Activated CD8-positive, alpha-beta memory T cell treated with anti-CD3 and anti-CD28 coated beads, Interleukin-2, amount 50 U/mL, for 48 hours (primary cell): ENCODE results near the gene OR7A10.

Experiments used
- DNase-seq: peaks from one replicate; pipeline ENCODE4 v3.0.0-alpha.2; 2020

Gene OR7A10

DNA sequence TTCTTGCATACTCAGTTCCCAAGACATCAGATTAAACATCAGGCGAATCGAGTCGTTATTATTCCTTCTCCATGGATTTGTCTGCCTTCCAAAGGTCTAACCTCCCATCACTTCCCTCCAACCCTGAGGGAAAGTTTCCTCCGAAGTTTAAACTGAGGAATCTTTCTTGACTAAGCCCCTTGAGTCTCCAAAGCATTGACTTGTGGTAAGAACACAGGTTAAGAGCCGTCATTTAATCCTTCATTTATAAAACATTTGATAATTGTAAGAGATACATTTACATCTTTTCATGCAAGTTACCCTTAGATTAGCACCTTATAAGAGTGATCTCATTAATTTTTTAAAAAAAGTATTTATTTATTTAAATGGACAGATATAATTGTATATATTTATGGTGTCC, at the start of gene OR7A10:
TSS of gene OR7A10 (minus strand) at position 101 of the 400 bp plus-strand sequence. CDS start 7,045 bp downstream, outside the sequence.
- no peak for DNase-seq

DNA sequence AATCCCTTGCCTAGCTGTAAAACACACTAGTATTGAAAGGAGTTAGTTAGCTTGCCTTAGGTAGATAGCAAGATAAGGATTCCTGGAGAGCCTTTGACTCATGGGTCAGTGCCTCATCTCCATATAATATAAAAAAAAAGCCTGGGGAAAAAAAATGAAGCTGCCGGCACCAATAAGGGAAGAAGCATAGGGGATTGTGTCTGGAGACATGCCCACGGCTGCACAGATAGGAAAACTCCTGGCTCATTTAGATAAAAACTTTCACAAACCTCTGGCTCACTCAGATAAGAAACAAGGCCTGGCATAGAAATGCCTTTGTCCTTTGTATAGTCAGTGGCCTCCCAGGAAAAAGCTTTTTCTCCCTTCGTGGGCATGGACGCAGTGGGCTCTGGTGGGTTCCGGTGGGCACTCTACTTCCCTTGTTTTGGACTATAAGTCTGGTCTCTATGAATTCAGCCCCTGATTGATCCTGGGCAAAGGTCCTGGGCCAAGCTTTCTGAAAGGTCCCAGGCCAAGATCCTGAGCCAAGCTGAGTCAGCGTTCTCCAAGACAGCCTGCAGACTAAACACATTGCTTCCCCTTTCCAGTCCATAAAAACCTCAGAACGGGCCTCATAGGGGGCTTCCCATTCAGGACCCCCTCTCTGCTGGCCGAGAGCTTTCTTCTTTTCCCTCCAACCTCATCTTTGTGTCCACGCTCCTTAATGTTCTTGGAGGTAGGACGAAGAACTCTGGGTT, 42.1 kb upstream of the OR7A10 start:
- no peak for DNase-seq

DNA sequence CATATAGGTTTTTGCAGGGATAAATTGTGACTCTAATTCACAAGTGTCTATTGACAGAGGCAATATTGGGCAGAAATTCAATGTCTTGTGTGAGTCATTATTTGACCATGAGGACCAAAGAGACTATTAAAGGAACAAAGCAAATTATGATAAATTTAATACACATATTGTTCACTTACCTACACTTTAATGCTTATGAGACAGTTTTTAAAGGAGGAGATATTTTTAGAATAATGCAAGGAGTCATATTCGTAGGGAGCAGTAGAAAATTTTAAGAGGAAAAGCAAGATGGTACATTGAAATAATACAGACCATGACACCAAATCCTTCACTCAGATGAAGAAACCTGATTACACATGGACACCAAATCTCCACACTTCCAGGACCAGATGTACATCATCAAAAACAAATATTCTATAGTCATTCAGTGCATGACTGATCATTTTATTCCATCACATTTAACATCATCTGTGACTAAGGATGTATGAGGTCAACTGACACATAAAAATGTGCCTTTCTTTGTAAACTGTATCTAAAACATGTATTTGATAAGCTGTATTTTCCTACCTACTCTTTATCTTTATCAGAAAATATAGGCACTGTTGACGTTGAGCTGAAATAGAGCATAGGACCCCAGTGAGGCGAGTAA, 41.4 kb upstream of the OR7A10 start:
- DNase-seq: no peak

GRCh38 chr19:14886032-14886431, 37.3 kb upstream of the OR7A10 start, which contains the start of gene OR7A17:
OR7A17 (minus strand) TSS chr19:14886132; CDS start chr19:14881355, 4,777 bp downstream.
- no peak for DNase-seq

DNA sequence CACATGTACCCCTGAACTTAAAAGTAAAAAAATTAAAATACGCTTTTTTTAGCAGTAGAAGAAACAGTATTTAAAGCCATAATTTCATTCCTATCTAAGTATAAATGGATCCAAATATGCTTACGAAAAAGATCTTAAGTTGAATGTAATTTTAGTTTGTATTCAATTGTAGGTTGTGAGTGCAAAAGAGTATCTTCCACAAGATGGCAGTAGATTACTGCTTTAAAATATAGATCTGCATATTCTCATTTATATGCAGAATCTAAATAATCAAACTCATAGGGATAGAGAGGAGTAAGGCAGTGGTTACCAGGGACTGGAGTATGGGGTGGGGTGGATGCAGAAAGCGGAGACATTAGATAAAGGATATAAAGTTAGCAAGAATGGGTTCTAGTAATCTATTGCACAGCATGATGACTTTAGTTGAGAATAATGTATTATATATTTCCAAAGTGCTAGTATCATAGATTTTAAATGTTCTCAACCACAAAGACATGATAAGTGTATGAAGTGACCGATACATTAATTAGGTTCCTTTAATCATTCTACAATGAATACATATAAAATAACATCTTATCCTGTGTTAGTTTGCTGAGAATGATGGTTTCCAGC, 23.0 kb upstream of the OR7A10 start:
- DNase-seq: no peak

GRCh38 chr19:14868497-14868896, 19.8 kb upstream of the OR7A10 start:
- DNase-seq: no peak

DNA sequence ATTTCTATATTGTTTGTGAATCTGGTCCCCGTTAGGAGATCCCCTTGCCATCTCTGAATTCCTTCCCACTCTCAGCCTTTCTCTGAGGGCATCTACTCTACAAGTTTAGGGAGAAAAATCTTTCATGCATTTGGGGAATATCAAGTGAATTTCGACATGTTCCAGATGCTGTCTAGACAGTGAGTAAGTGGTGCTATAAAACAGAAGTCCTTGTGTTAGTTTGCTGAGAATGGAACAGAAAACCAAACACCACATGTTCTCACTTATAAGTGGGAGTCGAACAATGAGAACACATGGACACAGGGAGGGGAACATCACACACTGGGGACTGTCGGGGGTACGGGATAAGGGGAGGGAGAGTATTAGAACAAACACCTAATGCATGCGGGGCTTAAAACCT, 5.1 kb downstream of the OR7A10 start:
- no peak for DNase-seq

GRCh38 chr19:14843169-14843568, 5.6 kb downstream of the OR7A10 start:
- DNase-seq: no peak

DNA sequence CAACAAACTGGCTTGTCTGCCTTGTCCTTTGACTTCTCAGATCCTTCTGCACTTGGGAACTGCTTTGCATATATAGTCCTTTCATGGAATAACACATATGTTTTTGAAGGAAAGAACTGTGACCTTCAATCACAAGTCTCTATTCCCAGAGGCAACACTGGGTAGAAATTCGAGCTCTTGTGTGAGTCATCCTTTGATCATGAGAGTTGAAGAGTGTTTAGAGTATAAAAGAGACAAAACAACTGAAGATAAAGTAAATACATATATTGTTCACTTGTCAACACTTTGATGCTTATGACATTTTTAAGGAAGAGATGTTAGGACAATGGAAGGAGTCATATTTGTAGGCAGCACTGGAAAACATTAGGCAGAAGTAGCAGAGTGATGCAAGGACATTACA, 8.5 kb downstream of the OR7A10 start:
- DNase-seq: no peak

- DNase-seq: no peak
These were observed 11.3 kb downstream of the OR7A10 start for GRCh38 chr19:14837391-14837790.

- DNase-seq: no peak
These were observed 13.7 kb downstream of the OR7A10 start, which contains the start of the genes OR7A5 and OR7C1 for GRCh38 chr19:14835011-14835410. OR7A5 (minus strand) TSS chr19:14835185; CDS start chr19:14828241, 6,944 bp downstream. OR7C1 (minus strand) TSS chr19:14835185; CDS start chr19:14800136, 35,049 bp downstream.

DNA sequence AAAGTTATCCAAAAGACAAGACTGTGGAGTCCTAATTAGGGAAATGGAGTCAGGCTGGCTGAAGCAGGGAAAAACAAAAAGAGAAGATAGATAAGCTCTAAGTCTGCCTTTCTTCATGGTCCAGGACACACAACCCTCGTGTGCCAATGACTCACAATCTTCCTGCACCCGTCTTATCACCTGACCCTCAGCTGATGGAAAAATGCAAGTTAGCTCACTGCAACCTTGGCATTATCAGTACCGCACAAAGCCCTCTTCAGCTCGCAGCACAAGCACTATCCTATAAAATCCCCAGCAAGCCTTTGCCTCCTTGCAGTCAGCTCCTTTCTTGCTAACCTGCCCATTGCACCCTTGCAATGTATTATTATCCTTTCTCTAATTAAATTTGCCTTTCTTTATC, 18.0 kb downstream of the OR7A10 start:
- DNase-seq: no peak

- DNase-seq: no peak
These were observed 22.7 kb downstream of the OR7A10 start for GRCh38 chr19:14826006-14826405.

DNA sequence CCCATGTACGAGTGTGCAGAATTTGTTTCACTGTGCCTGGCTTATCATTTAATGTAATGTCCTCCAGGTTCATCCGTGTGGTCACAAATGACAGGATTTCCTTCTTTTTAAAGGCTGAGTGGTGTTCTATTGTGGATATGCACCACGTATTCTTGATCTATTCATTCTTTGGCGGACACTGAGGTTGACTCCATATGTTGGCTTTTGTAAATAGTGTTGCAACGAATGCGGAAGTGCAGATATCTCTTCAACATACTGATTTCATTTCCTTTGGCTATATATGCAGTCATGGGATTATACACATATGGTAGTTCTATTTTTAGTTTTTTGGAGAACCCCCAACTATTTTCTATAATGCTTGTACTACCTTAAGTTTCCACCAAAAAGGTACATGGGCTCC, 26.8 kb downstream of the OR7A10 start:
- DNase-seq: no peak

- DNase-seq: no peak
These were observed 30.1 kb downstream of the OR7A10 start for GRCh38 chr19:14818588-14818987.

- no peak for DNase-seq
These were observed 31.7 kb downstream of the OR7A10 start for GRCh38 chr19:14817052-14817451.

- DNase-seq: no peak
These were observed 33.6 kb downstream of the OR7A10 start for GRCh38 chr19:14814982-14815652.

- DNase-seq: no peak
These were observed 39.3 kb downstream of the OR7A10 start for GRCh38 chr19:14809272-14810057.

DNA sequence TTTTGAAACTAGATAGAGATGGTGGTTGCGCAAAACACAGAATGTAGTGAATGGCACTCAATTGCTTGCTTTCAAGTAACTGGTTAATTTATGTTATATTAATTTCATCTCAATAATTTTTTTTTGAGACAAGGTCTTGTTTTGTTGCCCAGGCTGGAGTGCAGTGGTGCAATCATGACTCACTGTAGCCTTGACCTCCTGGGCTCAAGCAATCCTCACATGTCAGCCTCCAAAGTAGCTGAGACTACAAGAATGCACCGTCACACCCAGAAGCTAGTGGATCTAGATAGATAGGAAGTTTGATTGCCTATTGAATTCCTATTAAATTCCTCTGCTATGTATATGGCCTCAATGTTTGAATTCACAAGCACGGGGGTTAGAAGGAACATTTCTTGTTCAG, 44.0 kb downstream of the OR7A10 start:
- DNase-seq: no peak

GRCh38 chr19:14798760-14799159, 50.0 kb downstream of the OR7A10 start:
- DNase-seq: no peak

- no peak for DNase-seq
These were observed 52.7 kb downstream of the OR7A10 start for GRCh38 chr19:14796021-14796420.

- DNase-seq: no peak
These were observed 53.5 kb downstream of the OR7A10 start for GRCh38 chr19:14795078-14795721.
